ENCODE measurements around the gene EPHA8. TPM values are rescaled to one million over a fixed set of nuclear protein-coding genes. Genes with fewer than 3 reads are reported as not detected.

The EPHA8 gene
- total and polyA plus RNA-seq, 2 experiments from 2014 or later: not detected

- no peaks in the 10 kb centered on the region for H3K9me2 ChIP-seq (ENCODE audit: insufficient read depth)
- no peaks in the 10 kb centered on the region for H3F3A ChIP-seq (ENCODE audit: insufficient read depth)
- H3K9ac ChIP-seq: no peak overlapping the region
- H3K4me1 ChIP-seq (ENCODE audit: insufficient read depth): no peaks in the 10 kb centered on the region
- H3K36me3 ChIP-seq (ENCODE audit: low read depth): no peaks in the 10 kb centered on the region
- TF ChIP-seq EZH2phosphoT487 (IDR thresholded peaks at IDR 0.05; ENCODE audit: insufficient read depth, low read depth): no peak
- TF ChIP-seq EZH2 (IDR thresholded peaks at IDR 0.05; ENCODE audit: insufficient read depth, poor library complexity, severe bottlenecking): no peak
- no peak overlapping the region for H3K4me3 ChIP-seq
- H3K27me3 ChIP-seq (replicated peaks; ENCODE audit: insufficient read depth): peaks cover 29% of the 10 kb centered on the region
- H3K4me2 ChIP-seq (ENCODE audit: unreplicated experiment): no peak overlapping the region
- no peaks in the 10 kb centered on the region for H4K20me1 ChIP-seq (ENCODE audit: insufficient read depth)
- no peak overlapping the region for H2AFZ ChIP-seq
- no peak overlapping the region for H3K27ac ChIP-seq
- no peak for DNase-seq
- WGBS, 2 experiments (ENCODE audit: low coverage in 1 of 2, low lambda C conversion rate in 2 of 2, missing lambda C conversion rate in 2 of 2): 52 to 83% methylated on average over 1 to 6 of the region's 6 CpGs
- H3K79me2 ChIP-seq (ENCODE audit: insufficient read depth): no peaks in the 10 kb centered on the region
- no peaks in the 10 kb centered on the region for H3K9me3 ChIP-seq (ENCODE audit: low read depth)
- in situ Hi-C loops (cut with MboI): no loop called here
Observed at GRCh38 chr1:22547186-22547817, 16.0 kb upstream of the EPHA8 start.

- no peak overlapping the region for H3K27ac ChIP-seq
- in situ Hi-C loops (cut with MboI): no loop called here
- H3K27me3 ChIP-seq (replicated peaks; ENCODE audit: insufficient read depth): peaks cover 35% of the 10 kb centered on the region
- no peaks in the 10 kb centered on the region for H4K20me1 ChIP-seq (ENCODE audit: insufficient read depth)
- H2AFZ ChIP-seq: no peak overlapping the region
- no peak for TF ChIP-seq EZH2 (IDR thresholded peaks at IDR 0.05; ENCODE audit: insufficient read depth, poor library complexity, severe bottlenecking)
- TF ChIP-seq EZH2phosphoT487 (IDR thresholded peaks at IDR 0.05; ENCODE audit: insufficient read depth, low read depth): no peak
- no peaks in the 10 kb centered on the region for H3K79me2 ChIP-seq (ENCODE audit: insufficient read depth)
- H3K9me2 ChIP-seq (ENCODE audit: insufficient read depth): no peaks in the 10 kb centered on the region
- H3F3A ChIP-seq (ENCODE audit: insufficient read depth): no peaks in the 10 kb centered on the region
- no peak overlapping the region for H3K9ac ChIP-seq
- WGBS, 2 experiments (ENCODE audit: low coverage in 1 of 2, low lambda C conversion rate in 2 of 2, missing lambda C conversion rate in 2 of 2): 24% methylated on average over 12 of the region's 12 CpGs
- H3K4me3 ChIP-seq: no peak overlapping the region
- H3K4me2 ChIP-seq (ENCODE audit: unreplicated experiment): no peak overlapping the region
- no peaks in the 10 kb centered on the region for H3K4me1 ChIP-seq (ENCODE audit: insufficient read depth)
- H3K9me3 ChIP-seq (ENCODE audit: low read depth): no peaks in the 10 kb centered on the region
- DNase-seq: no peak
- H3K36me3 ChIP-seq (ENCODE audit: low read depth): no peaks in the 10 kb centered on the region
Observed at GRCh38 chr1:22547818-22548462, 15.3 kb upstream of the EPHA8 start.

- Histone ChIP-seq H3K79me2 (ENCODE audit: insufficient read depth) (no peaks in the 10 kb centered on the region), H3K9me2 (ENCODE audit: insufficient read depth) (no peaks in the 10 kb centered on the region), H3K27ac (no peak overlapping the region), H3K36me3 (ENCODE audit: low read depth) (no peaks in the 10 kb centered on the region), H2AFZ (no peak overlapping the region), H3F3A (ENCODE audit: insufficient read depth) (no peaks in the 10 kb centered on the region), H3K4me3 (no peak overlapping the region), H3K9ac (no peak overlapping the region), H3K9me3 (ENCODE audit: low read depth) (no peaks in the 10 kb centered on the region), H3K4me2 (ENCODE audit: unreplicated experiment) (no peak overlapping the region), H3K4me1 (ENCODE audit: insufficient read depth) (no peaks in the 10 kb centered on the region), H4K20me1 (ENCODE audit: insufficient read depth) (no peaks in the 10 kb centered on the region), H3K27me3 (replicated peaks; ENCODE audit: insufficient read depth) (peaks cover 46% of the 10 kb centered on the region)
- no peak for TF ChIP-seq EZH2phosphoT487 (IDR thresholded peaks at IDR 0.05; ENCODE audit: insufficient read depth, low read depth)
- TF ChIP-seq EZH2 (IDR thresholded peaks at IDR 0.05; ENCODE audit: insufficient read depth, poor library complexity, severe bottlenecking): no peak
- 62 to 65% methylated on average over 11 of the region's 11 CpGs for WGBS, 2 experiments (ENCODE audit: low coverage in 1 of 2, low lambda C conversion rate in 2 of 2, missing lambda C conversion rate in 2 of 2)
- no peak for DNase-seq
- in situ Hi-C loops (cut with MboI): no loop called here
Observed at GRCh38 chr1:22550021-22550420, 13.3 kb upstream of the EPHA8 start.

- DNase-seq: no peak
- TF ChIP-seq EZH2 (IDR thresholded peaks at IDR 0.05; ENCODE audit: insufficient read depth, poor library complexity, severe bottlenecking) (no peak), EZH2phosphoT487 (IDR thresholded peaks at IDR 0.05; ENCODE audit: insufficient read depth, low read depth) (no peak)
- no peaks in the 10 kb centered on the region for H3K9me2 ChIP-seq (ENCODE audit: insufficient read depth)
- no peaks in the 10 kb centered on the region for H3K36me3 ChIP-seq (ENCODE audit: low read depth)
- H3K9ac ChIP-seq: no peak overlapping the region
- H4K20me1 ChIP-seq (ENCODE audit: insufficient read depth): no peaks in the 10 kb centered on the region
- no peaks in the 10 kb centered on the region for H3K9me3 ChIP-seq (ENCODE audit: low read depth)
- H3K79me2 ChIP-seq (ENCODE audit: insufficient read depth): no peaks in the 10 kb centered on the region
- no peaks in the 10 kb centered on the region for H3K4me1 ChIP-seq (ENCODE audit: insufficient read depth)
- H2AFZ ChIP-seq: no peak overlapping the region
- peaks cover 46% of the 10 kb centered on the region for H3K27me3 ChIP-seq (replicated peaks; ENCODE audit: insufficient read depth)
- H3K4me2 ChIP-seq (ENCODE audit: unreplicated experiment): no peak overlapping the region
- WGBS, 2 experiments (ENCODE audit: low coverage in 1 of 2, low lambda C conversion rate in 2 of 2, missing lambda C conversion rate in 2 of 2): 63 to 64% methylated on average over 17 of the region's 17 CpGs
- in situ Hi-C loops (cut with MboI): no loop called here
- no peak overlapping the region for H3K27ac ChIP-seq
- no peaks in the 10 kb centered on the region for H3F3A ChIP-seq (ENCODE audit: insufficient read depth)
- H3K4me3 ChIP-seq: no peak overlapping the region
Observed at GRCh38 chr1:22551591-22551990, 11.7 kb upstream of the EPHA8 start.

Data from GM23248 (cell line).